Activated gamma-delta T cell treated with anti-CD3 and anti-CD28 coated beads, Interleukin-2, amount 50 U/mL, for 16 hours (primary cell): ENCODE measurements around the gene DBNDD2.

ENCODE experiments used
- DNase-seq: peaks from one replicate; pipeline ENCODE4 v3.0.0-alpha.2; 2020; ENCODE audit warnings: low read depth

The DBNDD2 gene

DNA sequence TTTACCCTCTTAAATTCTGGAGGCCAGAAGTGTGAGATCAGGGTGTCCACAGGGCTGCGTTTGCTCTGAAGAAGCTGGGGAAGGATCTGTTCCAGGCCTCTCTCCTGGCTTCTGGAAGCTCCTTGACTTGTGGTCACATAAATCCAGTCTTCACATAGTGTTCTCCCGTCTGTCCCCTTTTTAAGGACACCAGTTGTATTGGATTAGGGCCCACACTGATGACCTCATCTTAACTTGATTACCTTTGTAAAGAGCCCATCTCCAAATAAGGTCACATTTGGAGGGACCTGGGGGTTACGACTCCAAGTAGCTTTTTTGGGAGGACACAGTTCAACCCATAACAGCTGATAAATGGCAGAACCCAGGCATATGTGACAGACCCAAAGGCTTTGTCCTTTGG is 41.4 kb downstream of the DBNDD2 start:
- DNase-seq: no peak

DNA sequence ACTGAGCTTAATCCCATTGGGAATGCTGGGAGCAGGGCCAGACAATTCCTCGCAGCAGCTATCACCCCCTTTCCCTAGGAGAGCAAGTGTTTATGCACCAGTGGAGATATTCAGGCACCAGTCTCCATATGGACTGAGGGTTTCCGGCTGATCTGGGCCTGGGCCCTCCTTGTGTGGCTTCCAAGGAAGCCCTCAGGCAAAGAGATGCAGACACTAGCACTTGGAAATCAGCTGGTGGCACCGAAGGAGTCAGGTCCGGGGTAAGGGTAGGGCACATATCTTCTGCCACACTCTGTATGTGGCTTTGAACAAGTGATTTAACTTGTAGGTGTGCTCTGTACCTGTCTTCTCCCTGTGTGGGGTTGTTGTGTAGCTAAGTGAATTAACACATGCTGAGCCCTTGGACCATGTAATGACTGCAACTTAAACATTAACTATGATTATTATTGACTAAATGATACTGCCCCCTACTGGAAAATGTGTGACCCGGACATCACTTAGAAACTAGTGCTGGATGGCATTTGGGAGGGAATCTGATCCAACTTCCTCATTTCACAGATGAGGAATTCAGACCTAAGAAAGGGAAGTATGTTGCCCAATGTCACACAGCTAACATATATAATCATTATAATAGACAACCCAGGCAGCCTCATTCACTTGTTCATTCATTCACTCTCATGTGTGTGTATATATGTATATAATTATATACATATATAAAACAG is 42.2 kb downstream of the DBNDD2 start:
- DNase-seq: no peak

DNA sequence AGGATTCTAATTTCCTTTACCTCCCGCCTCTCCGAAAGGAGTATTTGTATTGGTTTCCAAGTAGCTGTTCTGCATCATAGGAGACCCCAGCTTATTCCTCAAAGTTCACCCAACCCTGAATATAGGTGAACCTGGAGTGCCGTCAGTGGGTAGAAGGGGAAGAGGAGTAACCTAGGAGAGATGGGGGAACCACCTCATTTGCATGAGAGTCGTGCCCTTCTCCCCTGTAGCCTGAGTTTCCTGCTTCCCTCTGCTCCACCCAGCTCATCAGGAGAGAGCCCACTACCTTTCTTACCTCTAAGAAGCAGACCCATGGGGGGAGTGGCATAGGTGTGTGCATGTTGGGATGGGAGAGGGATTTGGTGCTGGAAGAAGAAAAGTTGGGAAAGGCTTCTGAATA is 44.1 kb downstream of the DBNDD2 start:
- DNase-seq: no peak

DNA sequence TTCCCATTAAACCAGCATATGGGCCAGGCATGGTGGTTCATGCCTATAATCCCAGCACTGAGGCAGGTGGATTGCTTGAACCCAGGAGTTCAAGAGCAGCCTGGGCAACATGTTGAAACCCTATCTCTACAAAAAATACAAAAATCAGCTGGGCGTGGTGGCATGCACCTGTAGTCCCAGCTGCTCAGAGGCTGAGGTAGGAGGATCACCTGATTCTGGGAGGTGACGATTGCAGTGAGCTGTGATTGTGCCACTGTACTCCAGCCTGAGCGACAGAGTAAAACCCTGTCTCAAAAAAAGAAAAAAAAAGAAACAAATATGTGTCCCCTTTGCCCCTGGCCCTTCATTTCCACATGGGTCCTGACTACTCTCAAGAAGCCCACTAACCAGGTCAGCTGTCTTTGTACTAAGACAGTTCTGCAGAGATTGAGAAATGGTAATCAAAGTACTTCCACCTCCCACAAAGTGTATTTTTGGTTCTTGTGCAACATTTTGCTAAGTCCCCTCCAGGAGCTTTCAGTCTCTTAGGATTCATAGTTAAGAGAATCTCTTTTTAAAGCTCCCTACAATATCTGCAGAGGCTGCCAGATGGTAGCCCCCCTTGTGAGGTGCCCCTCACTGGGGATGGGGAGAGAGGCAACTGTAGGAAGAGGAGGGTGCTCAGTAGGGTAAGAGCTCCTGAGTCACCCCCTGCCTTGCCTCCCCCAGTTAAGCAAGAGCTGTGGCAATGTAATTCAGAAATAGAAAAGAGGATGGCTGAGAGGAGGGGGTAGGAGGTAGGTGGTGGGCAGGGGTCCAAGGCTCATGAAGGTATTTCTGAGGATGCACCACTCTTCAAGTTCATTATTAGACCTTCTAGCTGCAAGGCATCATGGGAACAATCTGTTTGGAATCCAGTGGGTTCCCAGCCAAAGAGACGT is 44.9 kb downstream of the DBNDD2 start:
- no peak for DNase-seq

DNA sequence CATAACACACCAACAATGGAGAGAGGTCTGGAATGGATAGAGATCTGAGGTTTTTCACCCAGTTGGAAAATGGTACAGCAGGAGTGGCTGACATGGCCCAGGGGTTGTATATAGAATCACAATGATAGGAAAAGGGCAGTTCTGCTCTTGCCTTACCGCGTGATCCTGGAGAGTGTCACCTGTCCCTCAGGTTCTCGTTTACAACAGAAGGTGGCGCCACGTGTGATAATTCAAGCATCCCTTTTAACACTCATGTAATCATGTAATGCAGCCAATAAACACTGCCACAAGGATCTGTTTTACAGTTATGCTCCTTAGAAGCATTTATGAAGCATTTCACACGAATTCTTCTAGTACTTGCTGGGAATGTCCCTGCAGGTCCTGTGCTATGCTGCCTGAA is 48.5 kb downstream of the DBNDD2 start:
- DNase-seq: no peak

DNA sequence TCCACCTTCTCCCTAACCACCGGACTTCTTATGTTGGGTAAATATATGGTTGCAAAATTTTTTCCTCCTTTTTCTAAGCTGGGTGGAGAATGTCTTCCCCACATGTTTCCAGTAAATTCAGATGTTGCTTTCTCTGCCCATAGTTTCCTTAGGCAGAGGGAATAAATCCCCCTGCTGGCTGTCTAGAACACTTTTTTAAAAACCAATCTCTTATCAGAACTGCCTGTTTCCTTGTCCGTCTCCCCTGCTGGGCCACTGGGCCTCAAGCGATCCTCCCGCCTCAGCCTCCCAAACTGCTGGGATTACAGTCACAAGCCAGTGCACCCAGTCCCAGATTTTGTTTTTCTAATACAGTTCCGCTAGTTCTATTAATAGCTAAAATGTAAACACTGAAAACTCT is 51.5 kb downstream of the DBNDD2 start:
- no peak for DNase-seq
